Measurements from ENCODE around the gene PTPRK.

The PTPRK gene

GRCh38 chr6:127924440-127924839 lies 596.0 kb downstream of the PTPRK start:
- Histone ChIP-seq H3K9me3 (ENCODE audit: low read length) (no peaks in the 10 kb centered on the region), H3K27me3 (ENCODE audit: insufficient read depth, low read length) (no peaks in the 10 kb centered on the region), H3K4me2 (ENCODE audit: low read length) (no peak overlapping the region), H3K27ac (ENCODE audit: low read depth, low read length, poor library complexity, severe bottlenecking) (no peak overlapping the region), H4K20me1 (ENCODE audit: insufficient read depth, low read length) (no peaks in the 10 kb centered on the region), H3K9ac (ENCODE audit: low read length) (no peak overlapping the region), H2AFZ (ENCODE audit: low read length) (no peak overlapping the region), H3K4me3 (ENCODE audit: low read depth, low read length, poor library complexity, severe bottlenecking) (no peak overlapping the region), H3K36me3 (ENCODE audit: insufficient read depth, low read length) (no peaks in the 10 kb centered on the region), H3K79me2 (ENCODE audit: insufficient read depth, low read length) (no peaks in the 10 kb centered on the region), H3F3A (ENCODE audit: insufficient read depth, low read length) (no peaks in the 10 kb centered on the region), H3K9me2 (ENCODE audit: low read depth, low read length) (no peaks in the 10 kb centered on the region), H3K4me1 (ENCODE audit: insufficient read depth, low read length, severe bottlenecking) (no peaks in the 10 kb centered on the region)
- no peak for TF ChIP-seq EZH2 (IDR thresholded peaks at IDR 0.05; ENCODE audit: borderline replicate concordance, low read length)
- TF ChIP-seq, protein P1, sequence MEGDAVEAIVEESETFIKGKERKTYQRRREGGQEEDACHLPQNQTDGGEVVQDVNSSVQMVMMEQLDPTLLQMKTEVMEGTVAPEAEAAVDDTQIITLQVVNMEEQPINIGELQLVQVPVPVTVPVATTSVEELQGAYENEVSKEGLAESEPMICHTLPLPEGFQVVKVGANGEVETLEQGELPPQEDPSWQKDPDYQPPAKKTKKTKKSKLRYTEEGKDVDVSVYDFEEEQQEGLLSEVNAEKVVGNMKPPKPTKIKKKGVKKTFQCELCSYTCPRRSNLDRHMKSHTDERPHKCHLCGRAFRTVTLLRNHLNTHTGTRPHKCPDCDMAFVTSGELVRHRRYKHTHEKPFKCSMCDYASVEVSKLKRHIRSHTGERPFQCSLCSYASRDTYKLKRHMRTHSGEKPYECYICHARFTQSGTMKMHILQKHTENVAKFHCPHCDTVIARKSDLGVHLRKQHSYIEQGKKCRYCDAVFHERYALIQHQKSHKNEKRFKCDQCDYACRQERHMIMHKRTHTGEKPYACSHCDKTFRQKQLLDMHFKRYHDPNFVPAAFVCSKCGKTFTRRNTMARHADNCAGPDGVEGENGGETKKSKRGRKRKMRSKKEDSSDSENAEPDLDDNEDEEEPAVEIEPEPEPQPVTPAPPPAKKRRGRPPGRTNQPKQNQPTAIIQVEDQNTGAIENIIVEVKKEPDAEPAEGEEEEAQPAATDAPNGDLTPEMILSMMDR (IDR thresholded peaks at IDR 0.05; ENCODE audit: low read length), result no peak

GRCh38 chr6:127924031-127924430 lies 596.4 kb downstream of the PTPRK start:
- Histone ChIP-seq H3K4me1 (ENCODE audit: insufficient read depth, low read length, severe bottlenecking) (no peaks in the 10 kb centered on the region), H3K9me2 (ENCODE audit: low read depth, low read length) (no peaks in the 10 kb centered on the region), H3K27me3 (ENCODE audit: insufficient read depth, low read length) (no peaks in the 10 kb centered on the region), H3F3A (ENCODE audit: insufficient read depth, low read length) (no peaks in the 10 kb centered on the region), H3K4me3 (ENCODE audit: low read depth, low read length, poor library complexity, severe bottlenecking) (no peak overlapping the region), H3K36me3 (ENCODE audit: insufficient read depth, low read length) (no peaks in the 10 kb centered on the region), H4K20me1 (ENCODE audit: insufficient read depth, low read length) (no peaks in the 10 kb centered on the region), H3K9ac (ENCODE audit: low read length) (no peak overlapping the region), H3K9me3 (ENCODE audit: low read length) (no peaks in the 10 kb centered on the region), H2AFZ (ENCODE audit: low read length) (no peak overlapping the region), H3K4me2 (ENCODE audit: low read length) (no peak overlapping the region), H3K27ac (ENCODE audit: low read depth, low read length, poor library complexity, severe bottlenecking) (no peak overlapping the region), H3K79me2 (ENCODE audit: insufficient read depth, low read length) (no peaks in the 10 kb centered on the region)
- TF ChIP-seq, protein P1 (IDR thresholded peaks at IDR 0.05; ENCODE audit: low read length), result no peak
- TF ChIP-seq EZH2 (IDR thresholded peaks at IDR 0.05; ENCODE audit: borderline replicate concordance, low read length), result no peak

- Histone ChIP-seq H3K4me3 (ENCODE audit: low read depth, low read length, poor library complexity, severe bottlenecking) (no peak overlapping the region), H3K27me3 (ENCODE audit: insufficient read depth, low read length) (no peaks in the 10 kb centered on the region), H3K4me2 (ENCODE audit: low read length) (no peak overlapping the region), H3F3A (ENCODE audit: insufficient read depth, low read length) (no peaks in the 10 kb centered on the region), H3K27ac (ENCODE audit: low read depth, low read length, poor library complexity, severe bottlenecking) (no peak overlapping the region), H3K36me3 (ENCODE audit: insufficient read depth, low read length) (no peaks in the 10 kb centered on the region), H3K9me2 (ENCODE audit: low read depth, low read length) (no peaks in the 10 kb centered on the region), H3K79me2 (ENCODE audit: insufficient read depth, low read length) (no peaks in the 10 kb centered on the region), H3K4me1 (ENCODE audit: insufficient read depth, low read length, severe bottlenecking) (no peaks in the 10 kb centered on the region), H4K20me1 (ENCODE audit: insufficient read depth, low read length) (no peaks in the 10 kb centered on the region), H2AFZ (ENCODE audit: low read length) (no peak overlapping the region), H3K9ac (ENCODE audit: low read length) (no peak overlapping the region), H3K9me3 (ENCODE audit: low read length) (no peaks in the 10 kb centered on the region)
- TF ChIP-seq, protein P1 (IDR thresholded peaks at IDR 0.05; ENCODE audit: low read length), result no peak
- TF ChIP-seq EZH2 (IDR thresholded peaks at IDR 0.05; ENCODE audit: borderline replicate concordance, low read length), result no peak
Observed at GRCh38 chr6:127923135-127923534, 597.3 kb downstream of the PTPRK start.
